ENCODE data around the gene SCN11A.

DNA sequence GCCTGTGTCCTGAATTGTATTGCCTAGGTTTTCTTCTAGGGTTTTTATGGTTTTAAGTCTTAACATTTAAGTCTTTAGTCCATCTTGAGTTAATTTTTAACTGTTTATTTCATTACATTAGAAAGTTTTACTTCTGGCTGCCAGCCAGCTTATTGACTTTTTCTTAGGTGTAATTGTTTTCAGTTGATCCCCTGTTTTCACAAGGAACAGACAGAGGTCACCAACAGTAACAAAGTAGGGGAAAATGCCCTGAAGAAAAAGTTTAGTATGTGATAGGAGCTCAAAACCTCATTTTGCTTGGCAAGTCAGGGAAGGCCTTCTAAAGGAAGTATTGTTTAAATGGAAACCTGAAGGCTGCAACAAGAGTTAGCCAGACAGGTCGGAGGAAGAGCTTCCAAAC lies 10.4 kb upstream of the SCN11A start:
- no peak for TF ChIP-seq EP300 (IDR thresholded peaks at IDR 0.05)
- no peak for TF ChIP-seq POLR2A (IDR thresholded peaks at IDR 0.05)
- TF ChIP-seq, protein P1, sequence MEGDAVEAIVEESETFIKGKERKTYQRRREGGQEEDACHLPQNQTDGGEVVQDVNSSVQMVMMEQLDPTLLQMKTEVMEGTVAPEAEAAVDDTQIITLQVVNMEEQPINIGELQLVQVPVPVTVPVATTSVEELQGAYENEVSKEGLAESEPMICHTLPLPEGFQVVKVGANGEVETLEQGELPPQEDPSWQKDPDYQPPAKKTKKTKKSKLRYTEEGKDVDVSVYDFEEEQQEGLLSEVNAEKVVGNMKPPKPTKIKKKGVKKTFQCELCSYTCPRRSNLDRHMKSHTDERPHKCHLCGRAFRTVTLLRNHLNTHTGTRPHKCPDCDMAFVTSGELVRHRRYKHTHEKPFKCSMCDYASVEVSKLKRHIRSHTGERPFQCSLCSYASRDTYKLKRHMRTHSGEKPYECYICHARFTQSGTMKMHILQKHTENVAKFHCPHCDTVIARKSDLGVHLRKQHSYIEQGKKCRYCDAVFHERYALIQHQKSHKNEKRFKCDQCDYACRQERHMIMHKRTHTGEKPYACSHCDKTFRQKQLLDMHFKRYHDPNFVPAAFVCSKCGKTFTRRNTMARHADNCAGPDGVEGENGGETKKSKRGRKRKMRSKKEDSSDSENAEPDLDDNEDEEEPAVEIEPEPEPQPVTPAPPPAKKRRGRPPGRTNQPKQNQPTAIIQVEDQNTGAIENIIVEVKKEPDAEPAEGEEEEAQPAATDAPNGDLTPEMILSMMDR (IDR thresholded peaks at IDR 0.05) = no peak

All from tibial nerve (tissue), 4 donors.